GM19452 (cell line): ENCODE results near the gene PRKG1.
"Not testable (repeated sequence)": the region's sequence is repeated elsewhere in the genome, so short reads cannot be mapped to it uniquely, and the experiment has no call there.

Experiments used
- ATAC-seq: cut with Tn5 transposase; IDR thresholded peaks from one replicate; pipeline ENCODE4 v1.9.1; 2021; ENCODE audit not compliant: unreplicated experiment

The PRKG1 gene

GRCh38 chr10:52220947-52221346 is 1146.7 kb downstream of the PRKG1 start:
- no peak for ATAC-seq

DNA sequence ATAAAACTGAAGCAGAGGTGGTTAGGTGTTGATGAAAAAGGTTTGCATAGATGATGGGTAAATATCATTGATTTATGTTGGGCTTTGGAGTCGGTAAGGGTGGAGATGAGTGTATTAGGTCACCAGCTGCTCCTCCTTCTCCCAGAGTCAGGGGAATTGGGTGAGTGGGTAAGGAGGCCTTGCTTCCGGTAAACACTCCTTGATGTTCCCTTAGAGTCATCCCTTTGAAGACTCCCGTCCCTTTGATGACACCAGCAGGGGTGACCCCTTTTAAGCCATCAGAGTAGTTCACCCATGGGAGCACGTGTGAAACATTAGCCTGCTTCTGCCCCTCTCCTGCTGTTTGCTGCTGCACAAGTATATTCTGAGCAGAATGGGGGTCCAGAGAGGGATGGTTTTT is 1147.6 kb downstream of the PRKG1 start:
- no peak for ATAC-seq

GRCh38 chr10:52226197-52226847 is 1152.0 kb downstream of the PRKG1 start:
- ATAC-seq: no peak

GRCh38 chr10:52228556-52228955 is 1154.3 kb downstream of the PRKG1 start:
- ATAC-seq: no peak

DNA sequence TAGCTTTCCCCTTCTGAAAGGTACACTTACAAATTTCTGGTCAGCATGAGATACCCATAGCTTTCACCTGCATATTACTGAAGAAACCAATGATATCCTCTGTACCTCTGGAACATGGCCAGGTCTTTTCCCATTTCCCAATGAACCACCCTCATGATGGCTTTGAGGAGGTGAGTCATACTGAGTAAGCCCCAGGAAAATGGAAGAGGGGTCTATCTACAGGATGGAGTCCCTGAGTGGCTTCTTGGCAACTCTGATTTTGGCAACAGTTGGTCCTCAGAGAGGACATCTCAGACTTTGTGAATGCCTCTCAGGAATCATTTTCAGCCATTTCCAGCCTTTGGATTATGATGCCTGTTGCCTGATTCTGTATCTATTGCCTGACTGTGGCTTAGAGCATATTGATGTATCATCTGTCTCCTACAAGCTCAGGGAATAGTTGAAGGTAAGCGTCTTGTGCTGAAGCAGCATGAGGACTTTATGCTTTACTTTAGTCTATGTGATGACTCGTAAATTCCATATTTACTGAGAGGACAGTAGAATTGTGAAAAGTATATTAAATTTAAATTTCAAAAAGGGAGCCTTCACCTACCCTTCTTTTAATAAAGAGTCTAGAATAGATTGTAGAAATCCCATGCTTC is 1155.1 kb downstream of the PRKG1 start:
- no peak for ATAC-seq

DNA sequence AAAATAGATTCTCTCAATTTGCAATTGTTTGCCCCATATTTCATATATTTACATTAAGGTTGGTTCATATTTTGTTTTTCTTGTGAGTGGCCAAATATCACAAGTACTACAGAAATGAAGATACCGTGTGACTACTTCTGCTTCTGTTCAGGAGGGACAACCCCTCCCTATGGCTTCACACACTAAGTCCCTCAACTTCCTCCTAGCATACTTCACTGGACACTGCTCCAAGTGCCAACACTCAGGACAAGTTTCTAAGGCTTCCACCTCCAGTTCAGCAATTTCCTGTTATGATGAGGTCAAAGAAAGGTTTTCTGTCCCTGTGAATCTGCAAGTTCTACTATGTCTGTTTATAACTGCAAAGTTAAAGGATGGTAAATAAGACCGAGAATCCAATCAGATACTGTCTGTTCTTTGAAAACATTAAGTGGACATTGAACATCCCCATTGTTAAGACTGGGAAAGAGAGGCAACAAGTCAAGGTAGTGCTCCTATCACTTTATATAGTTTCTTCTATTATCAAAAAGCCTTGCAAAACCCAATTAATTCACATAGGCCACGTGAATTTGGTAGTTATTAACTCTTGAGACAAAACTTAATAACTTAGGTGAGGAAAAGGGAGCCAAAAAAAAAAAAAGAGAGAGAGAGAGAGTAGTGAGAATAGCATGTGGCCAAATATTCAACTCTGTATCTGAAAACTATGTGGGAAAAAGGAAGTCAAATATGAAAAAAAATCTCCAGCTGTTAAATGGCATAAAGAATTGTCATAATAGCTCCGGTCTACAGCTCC is 1158.5 kb downstream of the PRKG1 start:
- ATAC-seq: peak; percentile 98

DNA sequence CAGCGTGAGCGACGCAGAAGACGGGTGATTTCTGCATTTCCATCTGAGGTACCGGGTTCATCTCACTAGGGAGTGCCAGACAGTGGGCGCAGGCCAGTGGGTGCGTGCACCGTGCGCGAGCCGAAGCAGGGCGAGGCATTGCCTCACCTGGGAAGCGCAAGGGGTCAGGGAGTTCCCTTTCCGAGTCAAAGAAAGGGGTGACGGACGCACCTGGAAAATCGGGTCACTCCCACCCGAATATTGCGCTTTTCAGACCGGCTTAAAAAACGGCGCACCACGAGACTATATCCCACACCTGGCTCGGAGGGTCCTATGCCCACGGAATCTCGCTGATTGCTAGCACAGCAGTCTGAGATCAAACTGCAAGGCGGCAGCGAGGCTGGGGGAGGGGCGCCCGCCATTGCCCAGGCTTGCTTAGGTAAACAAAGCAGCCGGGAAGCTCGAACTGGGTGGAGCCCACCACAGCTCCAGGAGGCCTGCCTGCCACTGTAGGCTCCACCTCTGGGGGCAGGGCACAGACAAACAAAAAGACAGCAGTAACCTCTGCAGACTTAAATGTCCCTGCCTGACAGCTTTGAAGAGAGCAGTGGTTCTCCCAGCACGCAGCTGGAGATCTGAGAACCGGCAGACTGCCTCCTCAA is 1159.2 kb downstream of the PRKG1 start:
- not testable (repeated sequence) for ATAC-seq

GRCh38 chr10:52239771-52240170 is 1165.5 kb downstream of the PRKG1 start:
- ATAC-seq: no peak

- ATAC-seq: no peak
These were observed 1171.3 kb downstream of the PRKG1 start for GRCh38 chr10:52245547-52245946.

DNA sequence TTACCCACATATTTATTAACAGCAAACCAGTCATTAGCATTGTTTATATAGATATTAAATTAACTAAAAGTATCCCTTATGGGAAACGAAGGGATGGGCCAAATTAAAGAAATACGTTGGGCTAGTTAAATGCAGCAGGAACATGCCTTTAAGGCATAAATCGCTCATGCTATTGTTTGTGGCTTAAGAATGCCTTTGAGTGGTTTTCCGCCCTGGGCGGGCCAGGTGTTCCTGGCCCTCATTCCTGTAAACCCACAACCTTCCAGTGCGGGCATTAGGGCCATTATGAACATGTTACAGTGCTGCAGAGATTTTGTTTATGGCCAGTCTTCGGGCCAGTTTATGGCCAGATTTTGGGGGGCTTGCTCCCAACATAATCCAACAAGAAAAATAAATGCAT is 1173.6 kb downstream of the PRKG1 start:
- ATAC-seq: not testable (repeated sequence)

DNA sequence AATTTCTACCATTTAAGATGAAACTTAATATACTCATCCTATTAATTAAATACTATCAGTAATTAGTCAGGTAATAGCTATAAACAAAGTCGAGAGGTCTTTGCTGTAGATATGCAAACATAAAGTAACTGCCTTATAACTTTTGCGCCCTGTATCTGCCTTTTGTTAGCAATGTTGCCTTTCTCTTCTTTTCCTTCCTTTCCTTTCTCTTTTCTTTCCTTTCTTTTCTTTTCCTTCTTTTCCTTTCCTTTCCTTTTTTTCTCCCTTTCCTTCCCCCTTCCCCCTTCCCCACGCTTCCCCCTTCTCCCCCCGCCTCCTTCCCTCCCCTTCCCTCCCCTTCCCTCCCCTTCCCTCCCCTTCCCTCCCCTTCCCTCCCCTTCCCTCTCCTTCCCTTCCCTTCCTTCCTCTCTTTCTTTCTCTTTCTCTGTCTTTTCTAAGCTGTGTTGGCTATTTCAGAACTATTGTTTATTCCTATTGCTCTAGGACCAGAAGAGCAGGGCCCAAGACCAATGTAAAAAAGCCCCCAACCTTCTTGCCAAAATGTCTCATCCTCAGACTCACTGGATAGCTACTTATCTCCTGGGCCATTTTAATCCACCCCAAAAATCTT is 1174.5 kb downstream of the PRKG1 start:
- no peak for ATAC-seq

DNA sequence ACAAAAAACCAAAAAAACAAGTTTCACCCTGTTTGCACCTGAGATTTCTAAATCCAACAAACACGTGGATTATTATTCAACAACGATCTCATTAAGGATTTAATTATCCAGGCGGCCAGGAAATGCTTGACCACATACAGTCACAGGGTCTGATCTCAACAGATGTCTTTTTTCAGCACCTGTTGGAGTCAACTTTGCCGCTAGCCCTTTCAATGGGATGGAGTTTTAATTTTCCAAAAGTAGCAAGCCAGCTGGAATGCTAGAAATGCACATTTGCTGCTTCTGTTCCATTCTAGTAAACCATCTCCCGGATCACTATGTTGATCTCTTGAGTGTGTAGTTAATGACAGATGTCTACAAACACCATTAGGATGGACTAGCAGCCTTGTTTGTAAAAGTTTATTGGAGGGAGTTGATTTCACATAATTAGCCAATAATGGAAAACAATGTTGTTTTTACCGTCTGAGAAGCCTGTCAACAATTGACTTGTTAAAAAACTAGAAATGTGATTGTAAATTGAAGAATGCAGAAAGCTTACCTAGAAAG is 1175.6 kb downstream of the PRKG1 start:
- ATAC-seq: no peak

DNA sequence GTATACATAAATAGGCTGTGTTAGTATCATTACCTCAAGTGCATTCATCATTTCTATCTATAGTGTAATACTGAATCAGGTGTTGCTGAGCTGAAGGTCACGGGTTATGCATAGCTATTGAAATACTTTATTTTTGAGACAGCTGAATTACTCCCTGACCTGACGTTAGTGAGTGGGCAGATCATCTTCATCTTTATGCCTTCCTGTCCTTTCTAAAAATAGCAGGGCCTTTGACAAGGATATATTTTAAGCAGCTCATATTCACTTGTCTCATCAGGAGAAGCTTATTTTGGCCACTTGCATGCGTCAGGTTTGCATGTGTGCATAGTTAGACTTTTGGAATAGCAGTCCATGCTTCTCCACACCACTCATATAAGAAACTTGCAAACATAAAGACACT is 1176.2 kb downstream of the PRKG1 start:
- ATAC-seq: no peak

- ATAC-seq: no peak
These were observed 1178.0 kb downstream of the PRKG1 start for GRCh38 chr10:52252307-52252706.

GRCh38 chr10:52256832-52257691 is 1182.8 kb downstream of the PRKG1 start:
- ATAC-seq: peak; percentile 99

- peak; percentile 83 for ATAC-seq
These were observed 1183.4 kb downstream of the PRKG1 start for GRCh38 chr10:52257692-52258075.

DNA sequence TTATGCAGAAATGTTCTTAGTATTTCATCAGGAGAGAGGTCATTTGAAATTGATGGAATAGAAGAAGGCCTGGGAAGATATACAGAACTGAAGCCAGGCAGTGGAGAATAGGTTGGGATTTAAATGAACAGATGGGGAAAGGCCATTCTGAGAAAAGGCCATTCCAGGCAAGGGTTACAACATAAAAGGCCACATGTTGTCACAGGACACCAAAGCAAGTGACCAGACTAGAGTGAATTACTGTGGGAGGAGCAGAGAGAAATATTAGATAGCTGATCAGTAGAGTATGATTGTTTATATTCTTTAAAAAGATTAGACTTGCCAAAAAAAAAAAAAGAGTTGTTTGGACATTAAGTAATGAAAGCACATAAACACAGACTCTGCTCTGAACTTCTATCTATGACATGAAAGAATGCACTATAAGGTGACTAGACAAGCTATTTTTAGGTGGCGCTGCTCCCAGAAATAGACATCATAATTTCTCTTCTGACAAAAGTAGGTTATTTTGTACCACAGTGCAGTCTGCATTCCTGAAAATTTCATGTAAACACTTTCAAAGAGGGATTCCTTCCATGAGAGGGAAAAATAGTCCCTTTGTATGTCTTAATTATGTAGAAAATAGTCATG is 1184.6 kb downstream of the PRKG1 start:
- no peak for ATAC-seq

- ATAC-seq: no peak
These were observed 1185.1 kb downstream of the PRKG1 start for GRCh38 chr10:52259426-52259812.

DNA sequence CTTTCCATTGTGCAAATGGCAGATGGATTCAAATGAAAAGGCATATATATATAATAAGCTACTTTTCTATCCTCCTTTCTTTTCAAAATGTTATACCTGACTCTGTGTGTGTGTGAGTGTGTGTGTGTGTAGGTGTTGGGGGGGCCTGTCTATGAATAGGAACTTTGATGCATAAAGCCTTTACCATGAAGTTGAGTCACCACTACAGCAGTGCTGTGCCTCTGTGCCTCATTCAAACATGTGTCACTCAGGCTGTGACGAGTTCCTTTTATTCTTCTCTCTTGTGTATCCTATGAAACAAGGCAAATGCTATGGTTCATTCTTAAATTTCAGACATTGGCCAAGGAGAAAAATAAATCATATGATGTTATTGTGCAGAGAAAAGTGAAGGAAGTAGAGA is 1187.1 kb downstream of the PRKG1 start:
- no peak for ATAC-seq
